IgD-negative memory B cell (primary cell): Measurements from ENCODE around the gene KCTD6. TPM values are rescaled to one million over a fixed set of nuclear protein-coding genes. Genes with fewer than 3 reads are reported as not detected.
A peak's percentile ranks its signal among the peaks of the same experiment; 100 is the strongest.

Source experiments
- H3K27ac Mint-ChIP-seq, 3 donors: one replicate each; pipeline ENCODE4 v1.8.0; 2020 to 2022; ENCODE audit warnings: mild to moderate bottlenecking in 3 of 3, mixed read lengths in 3 of 3, moderate library complexity in 1 of 3
- H3K27me3 Mint-ChIP-seq: one replicate; pipeline ENCODE4 v1.8.0; 2021; ENCODE audit warnings: mixed read lengths
- H3K36me3 Mint-ChIP-seq: one replicate; pipeline ENCODE4 v1.8.0; 2020; ENCODE audit warnings: mild to moderate bottlenecking, mixed read lengths
- H3K4me1 Mint-ChIP-seq, 3 donors: one replicate each; pipeline ENCODE4 v1.8.0; 2020 to 2022; ENCODE audit warnings: mixed read lengths in 3 of 3, mild to moderate bottlenecking in 1 of 3
- H3K4me3 Mint-ChIP-seq, 4 donors: one replicate each; pipeline ENCODE4 v1.8.0; 2020 to 2022; ENCODE audit warnings: mild to moderate bottlenecking in 4 of 4, mixed read lengths in 4 of 4, moderate library complexity in 3 of 4
- H3K9me3 Mint-ChIP-seq, 3 donors: one replicate each; pipeline ENCODE4 v1.8.0; 2020 to 2021; ENCODE audit warnings: mixed read lengths in 3 of 3, mild to moderate bottlenecking in 1 of 3
- polyA plus RNA-seq: library from polyadenylated mRNA; unstranded; fragments of 300-500 nt; fragmentation: Illumina TruSeq; gene quantifications from one replicate; pipeline ENCODE4 v1.2.3, GENCODE V29; 2021

The KCTD6 gene
- polyA plus RNA-seq, 1 donor from 2014 or later, result 15.5 TPM

DNA sequence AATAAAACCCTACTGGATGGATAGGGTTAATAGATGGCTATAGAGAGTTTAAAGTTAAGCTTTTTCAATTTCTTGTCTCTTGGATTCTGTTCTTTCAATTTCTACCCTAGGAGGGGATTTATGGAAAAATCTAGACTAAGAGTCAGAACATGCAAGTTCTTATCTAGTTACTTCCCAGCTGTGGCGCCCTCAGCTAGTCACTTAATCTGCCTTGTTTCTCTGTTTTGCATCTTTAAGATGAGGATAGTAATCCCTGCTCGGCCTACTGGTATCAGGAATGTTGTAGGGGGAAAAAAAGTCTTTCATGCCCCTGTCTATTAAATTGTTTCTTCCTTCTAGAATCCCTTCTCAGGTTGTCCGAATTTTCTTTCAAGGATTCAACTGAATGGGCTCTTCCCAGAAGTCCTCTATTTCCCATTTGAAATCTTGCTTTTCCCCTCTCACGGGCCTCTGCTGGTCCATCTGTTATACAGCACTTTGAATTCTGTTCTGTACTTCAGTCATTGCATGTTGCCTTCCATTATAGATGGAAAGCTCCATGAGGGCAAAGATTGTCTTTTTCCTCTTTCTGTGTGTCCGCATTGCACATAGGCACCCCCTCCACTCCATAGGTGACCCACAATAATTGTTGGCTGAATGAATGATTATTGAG, 4.4 kb downstream of the KCTD6 start:
- H3K4me3 Mint-ChIP-seq, result peak overlapping the region in 2 of 4 donors; percentile 2 to 46

DNA sequence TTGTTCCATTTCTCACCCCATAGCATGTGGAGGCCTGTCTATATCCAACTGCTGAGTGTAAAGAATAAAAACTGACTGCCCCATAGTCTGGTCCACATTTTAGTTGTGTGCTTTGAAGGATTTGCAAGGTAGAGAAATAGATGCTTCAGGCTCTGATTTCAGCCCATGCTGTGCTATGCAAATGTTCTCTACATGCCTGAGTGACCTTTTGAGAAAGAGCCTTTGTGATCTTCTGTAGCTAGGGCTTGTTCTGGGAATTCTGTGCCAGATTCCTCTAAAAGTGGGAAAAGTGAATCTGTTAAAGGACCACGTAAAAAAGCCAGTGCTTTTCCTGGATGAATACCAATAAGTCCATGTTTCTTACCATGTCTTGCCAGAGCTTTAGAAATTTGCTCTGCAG, 5.2 kb downstream of the KCTD6 start:
- Mint-ChIP-seq H3K27ac (no peak overlapping the region), H3K9me3 (no peaks in the 10 kb centered on the region), H3K27me3 (no peaks in the 10 kb centered on the region), H3K36me3 (peaks cover 6% of the 10 kb centered on the region), H3K4me1 (peaks cover 35 to 42% (median 40%) of the 10 kb centered on the region in 3 donors), H3K4me3 (peak overlapping the region in 1 of 4 donors; percentile 2)

More for the DNA sequence above, 4.4 kb downstream of the KCTD6 start:
- H3K36me3 Mint-ChIP-seq, result peaks cover 4% of the 10 kb centered on the region
- H3K9me3 Mint-ChIP-seq, result no peaks in the 10 kb centered on the region
- peaks cover 37 to 44% (median 40%) of the 10 kb centered on the region in 3 donors for H3K4me1 Mint-ChIP-seq
- no peaks in the 10 kb centered on the region for H3K27me3 Mint-ChIP-seq
- H3K27ac Mint-ChIP-seq, result peak overlapping the region in 1 of 3 donors; percentile 18

DNA sequence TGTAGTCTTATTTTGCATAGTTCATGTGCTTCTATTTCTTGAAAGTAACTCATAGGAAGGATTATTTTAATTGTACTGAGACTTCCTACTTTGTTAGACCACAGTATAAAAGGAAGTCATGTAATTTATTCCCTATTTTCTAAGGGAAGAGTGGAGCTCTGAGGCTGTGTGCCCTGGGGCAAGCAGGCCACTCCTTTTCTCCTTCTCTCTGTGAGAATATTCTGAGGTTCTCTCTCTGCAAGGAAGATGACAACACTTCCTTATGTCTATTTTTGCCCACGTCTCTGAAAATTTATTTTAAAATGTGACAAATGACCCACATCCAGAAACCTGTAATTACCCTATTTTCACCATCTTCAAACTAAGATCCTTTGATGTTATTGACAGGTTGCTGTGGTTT, 11.0 kb downstream of the KCTD6 start:
- Mint-ChIP-seq H3K9me3 (no peaks in the 10 kb centered on the region), H3K4me3 (no peak overlapping the region), H3K36me3 (peaks cover 6% of the 10 kb centered on the region), H3K27ac (no peak overlapping the region), H3K27me3 (no peaks in the 10 kb centered on the region), H3K4me1 (peaks cover 4 to 5% (median 5%) of the 10 kb centered on the region in 3 donors)

DNA sequence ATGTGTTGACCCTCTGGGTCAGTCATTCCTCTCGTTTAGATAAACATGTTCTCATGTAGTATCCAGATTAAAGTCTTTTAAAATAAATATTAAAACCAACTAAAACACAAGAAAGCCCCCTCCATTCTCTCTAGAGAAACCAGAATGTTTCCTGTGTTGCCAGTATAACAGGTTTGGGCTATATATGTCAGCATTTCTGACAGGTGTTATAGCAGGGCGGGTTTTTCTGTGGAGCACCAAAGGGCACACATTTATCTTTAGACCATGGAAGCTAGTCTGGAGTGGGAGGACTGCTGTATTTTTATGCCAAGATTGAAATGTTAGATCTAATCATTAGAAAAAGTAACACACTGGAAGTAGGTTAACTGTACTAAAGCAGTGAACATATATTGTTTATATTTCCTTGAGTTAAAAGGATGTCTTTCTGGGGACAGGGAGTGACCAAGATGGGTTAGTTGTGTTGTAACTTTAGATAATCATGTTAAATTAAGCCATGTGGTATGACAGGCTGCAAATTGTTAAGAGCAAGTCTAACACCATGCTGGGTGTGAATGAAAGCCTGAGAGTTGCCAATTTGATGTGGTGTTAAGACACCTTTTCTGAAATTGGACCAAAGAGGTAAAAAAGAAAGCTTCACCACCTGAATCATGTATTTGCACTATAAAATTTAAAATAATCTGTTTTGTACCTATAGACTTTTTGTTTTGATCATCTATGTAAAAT, 15.6 kb downstream of the KCTD6 start:
- Mint-ChIP-seq H3K27ac (no peak overlapping the region), H3K27me3 (no peaks in the 10 kb centered on the region), H3K9me3 (no peaks in the 10 kb centered on the region), H3K4me1 (peaks cover 0 to 2% (median under 1%) of the 10 kb centered on the region in 3 donors), H3K36me3 (no peaks in the 10 kb centered on the region), H3K4me3 (no peak overlapping the region)

DNA sequence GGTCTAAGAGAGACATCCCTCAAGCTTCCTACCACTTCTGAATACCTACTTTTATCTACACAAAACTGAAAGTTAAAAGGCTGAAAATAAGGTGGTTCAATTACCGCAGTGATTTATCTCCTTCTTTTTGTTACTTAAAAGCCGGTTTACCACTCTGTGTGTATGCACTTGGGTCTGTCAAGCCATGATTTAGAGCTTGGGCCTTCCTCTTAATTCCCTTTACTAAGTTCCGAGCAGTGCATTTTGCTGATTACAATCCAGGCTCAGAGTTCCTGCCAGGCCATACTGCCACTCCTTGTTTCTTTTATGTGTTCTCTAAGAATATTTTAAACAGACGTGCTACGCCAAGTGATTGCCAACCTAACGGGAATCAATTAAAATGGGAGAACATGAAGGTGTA, 16.5 kb downstream of the KCTD6 start:
- no peaks in the 10 kb centered on the region for H3K27me3 Mint-ChIP-seq
- H3K4me3 Mint-ChIP-seq, result no peak overlapping the region
- H3K27ac Mint-ChIP-seq, result no peak overlapping the region
- no peaks in the 10 kb centered on the region for H3K36me3 Mint-ChIP-seq
- no peaks in the 10 kb centered on the region for H3K9me3 Mint-ChIP-seq
- H3K4me1 Mint-ChIP-seq, result peaks cover 0 to 2% (median 0%) of the 10 kb centered on the region in 3 donors

DNA sequence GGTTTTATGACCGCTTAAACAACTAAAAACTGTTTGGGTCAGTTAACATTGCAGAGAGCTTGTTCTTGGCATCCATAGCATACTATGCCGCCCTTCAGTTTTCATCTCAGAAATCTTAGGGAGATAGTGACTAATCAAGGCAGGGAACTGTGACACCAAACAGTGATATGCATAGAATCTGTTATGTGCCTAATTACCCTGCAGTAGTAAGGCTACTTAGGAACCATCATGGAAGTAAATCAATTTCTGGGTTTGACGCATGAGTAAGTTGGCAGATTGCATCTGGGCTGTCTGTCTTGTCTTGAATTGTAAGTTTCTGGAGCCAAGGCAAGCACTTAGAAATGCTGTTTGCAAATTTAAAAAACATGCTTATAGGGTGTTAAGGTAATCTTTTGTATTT, 22.5 kb downstream of the KCTD6 start:
- no peaks in the 10 kb centered on the region for H3K27me3 Mint-ChIP-seq
- no peaks in the 10 kb centered on the region for H3K36me3 Mint-ChIP-seq
- H3K4me1 Mint-ChIP-seq, result no peaks in the 10 kb centered on the region
- H3K27ac Mint-ChIP-seq, result no peak overlapping the region
- no peaks in the 10 kb centered on the region for H3K9me3 Mint-ChIP-seq
- no peak overlapping the region for H3K4me3 Mint-ChIP-seq

DNA sequence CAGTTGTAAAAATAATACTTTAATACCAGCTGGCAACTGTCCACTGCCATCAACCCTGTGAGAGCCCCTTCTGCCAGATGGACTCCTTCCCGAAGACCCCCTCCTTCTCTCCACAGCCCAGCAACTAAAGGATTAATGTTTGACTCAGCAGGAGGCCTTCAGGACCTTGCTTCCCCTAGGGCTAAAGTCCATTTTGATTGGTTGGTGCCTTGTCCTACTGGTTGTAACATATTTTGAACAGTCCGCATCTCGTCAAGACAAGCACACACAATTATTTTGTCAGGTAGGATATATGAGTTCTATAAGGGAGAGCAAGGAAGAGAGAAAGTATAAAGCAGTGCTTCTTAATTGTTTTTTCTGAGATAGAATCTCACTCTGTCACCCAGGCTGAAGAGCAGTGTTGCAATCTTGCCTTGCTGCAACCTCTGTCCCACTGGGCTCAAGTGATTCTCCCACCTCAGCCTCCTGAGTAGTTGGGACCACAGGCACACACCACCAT, 26.4 kb downstream of the KCTD6 start:
- Mint-ChIP-seq H3K9me3 (no peaks in the 10 kb centered on the region), H3K36me3 (no peaks in the 10 kb centered on the region), H3K4me3 (no peak overlapping the region), H3K4me1 (no peaks in the 10 kb centered on the region), H3K27ac (peak overlapping the region in 1 of 3 donors; percentile 2), H3K27me3 (no peaks in the 10 kb centered on the region)

DNA sequence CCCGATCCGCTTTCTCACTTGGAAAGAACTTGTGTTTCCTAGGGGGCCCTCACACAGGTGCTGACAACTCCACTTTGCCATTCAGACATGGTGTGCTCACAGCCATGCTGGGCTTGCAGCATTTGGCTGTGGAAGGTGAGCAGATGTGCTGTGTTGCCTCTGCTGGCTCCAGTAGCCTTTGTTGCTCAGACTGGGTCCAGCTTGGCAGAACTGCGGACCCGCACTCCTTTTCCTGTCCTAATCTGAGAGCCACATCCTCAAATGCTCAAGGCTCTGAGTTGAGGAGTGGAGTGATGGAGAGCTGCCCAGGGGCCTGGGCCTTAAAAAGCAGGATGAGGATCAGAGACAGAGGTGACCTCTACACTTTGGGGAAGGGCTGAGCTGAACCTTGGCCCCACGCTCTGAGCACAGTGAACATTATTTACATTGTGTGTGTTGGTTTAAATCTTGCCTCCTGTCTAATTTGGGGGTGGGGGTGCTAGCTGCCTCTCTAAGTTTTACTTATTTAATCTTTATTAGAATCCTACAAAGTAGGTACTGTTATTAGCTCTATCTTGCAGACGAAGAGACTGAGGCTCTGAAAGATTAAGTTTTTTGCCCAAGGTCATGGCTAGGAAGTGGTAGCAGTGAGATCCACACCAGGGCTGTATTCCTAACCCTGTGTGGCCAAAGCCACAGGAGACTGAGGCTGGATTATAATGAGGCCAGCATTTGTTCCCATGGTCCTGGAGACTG, 27.9 kb downstream of the KCTD6 start:
- Mint-ChIP-seq H3K36me3 (no peaks in the 10 kb centered on the region), H3K9me3 (no peaks in the 10 kb centered on the region), H3K4me1 (no peaks in the 10 kb centered on the region), H3K4me3 (no peak overlapping the region), H3K27ac (no peak overlapping the region), H3K27me3 (no peaks in the 10 kb centered on the region)

DNA sequence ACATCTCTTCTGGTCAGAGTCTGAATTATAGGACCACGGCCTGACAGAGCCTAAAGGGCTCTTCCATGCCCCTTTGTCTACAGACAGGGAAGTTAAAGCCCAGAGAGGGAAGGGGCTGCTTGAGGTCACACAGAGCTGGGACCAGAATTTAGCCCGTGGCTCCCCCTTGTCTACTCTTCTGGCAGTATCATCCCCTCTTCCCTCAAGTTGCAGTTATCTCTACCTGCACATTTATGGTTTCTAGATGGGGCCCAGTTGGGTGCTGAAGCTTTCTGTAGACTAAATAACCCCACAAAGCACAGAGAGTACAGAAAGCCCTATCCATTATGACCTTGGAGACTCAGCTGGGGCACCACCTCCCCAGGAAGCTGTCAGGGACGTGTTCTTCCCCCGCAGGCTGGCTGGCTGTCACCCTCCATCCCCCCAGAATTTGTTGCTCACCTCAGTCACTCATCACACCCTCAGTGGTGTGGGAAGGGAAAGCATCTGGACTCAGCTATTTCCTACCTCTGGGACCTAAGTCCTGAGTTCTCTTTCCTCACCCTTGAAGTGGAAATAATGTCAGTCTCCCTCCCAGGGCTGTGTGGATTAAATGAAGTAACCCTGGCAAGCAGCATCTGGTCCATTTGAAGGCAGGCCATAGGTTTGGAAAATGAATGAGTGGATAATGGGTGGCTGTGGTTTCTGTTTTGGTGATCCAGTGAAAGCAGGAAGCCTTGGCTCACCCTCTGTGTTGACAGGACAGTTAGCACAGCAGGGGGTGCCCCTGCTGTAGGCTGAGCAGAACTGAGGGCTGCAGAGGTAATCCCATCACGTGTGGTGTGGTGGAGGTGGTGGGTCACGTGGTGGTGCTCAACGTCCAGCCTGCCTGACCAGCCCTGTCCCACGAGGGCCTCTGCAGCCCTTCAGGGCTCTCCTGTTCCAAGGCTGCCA, 28.8 kb downstream of the KCTD6 start:
- no peak overlapping the region for H3K4me3 Mint-ChIP-seq
- no peaks in the 10 kb centered on the region for H3K36me3 Mint-ChIP-seq
- H3K4me1 Mint-ChIP-seq, result no peaks in the 10 kb centered on the region
- no peaks in the 10 kb centered on the region for H3K9me3 Mint-ChIP-seq
- H3K27ac Mint-ChIP-seq, result peak overlapping the region in 2 of 3 donors; percentile 28 to 67
- no peaks in the 10 kb centered on the region for H3K27me3 Mint-ChIP-seq

DNA sequence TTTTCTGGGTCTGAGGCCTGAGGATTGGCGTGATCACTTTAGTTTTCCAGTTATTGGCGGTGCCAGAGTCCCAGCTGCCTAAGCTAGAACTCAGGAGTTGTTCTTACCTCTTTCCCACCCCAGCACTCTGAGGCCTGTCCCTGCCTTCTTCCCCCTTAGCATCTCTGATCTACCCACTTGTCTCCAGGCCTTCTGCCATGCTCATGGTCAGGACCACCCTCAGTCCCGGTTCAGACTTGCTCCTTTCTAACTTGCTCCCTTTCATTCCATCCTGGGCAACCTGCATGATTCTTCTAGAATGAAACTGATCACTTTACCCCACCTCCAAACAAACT, 29.4 kb downstream of the KCTD6 start:
- no peak overlapping the region for H3K4me3 Mint-ChIP-seq
- H3K27ac Mint-ChIP-seq, result peak overlapping the region in 1 of 3 donors; percentile 67
- H3K9me3 Mint-ChIP-seq, result no peaks in the 10 kb centered on the region
- H3K4me1 Mint-ChIP-seq, result no peaks in the 10 kb centered on the region
- no peaks in the 10 kb centered on the region for H3K36me3 Mint-ChIP-seq
- no peaks in the 10 kb centered on the region for H3K27me3 Mint-ChIP-seq

DNA sequence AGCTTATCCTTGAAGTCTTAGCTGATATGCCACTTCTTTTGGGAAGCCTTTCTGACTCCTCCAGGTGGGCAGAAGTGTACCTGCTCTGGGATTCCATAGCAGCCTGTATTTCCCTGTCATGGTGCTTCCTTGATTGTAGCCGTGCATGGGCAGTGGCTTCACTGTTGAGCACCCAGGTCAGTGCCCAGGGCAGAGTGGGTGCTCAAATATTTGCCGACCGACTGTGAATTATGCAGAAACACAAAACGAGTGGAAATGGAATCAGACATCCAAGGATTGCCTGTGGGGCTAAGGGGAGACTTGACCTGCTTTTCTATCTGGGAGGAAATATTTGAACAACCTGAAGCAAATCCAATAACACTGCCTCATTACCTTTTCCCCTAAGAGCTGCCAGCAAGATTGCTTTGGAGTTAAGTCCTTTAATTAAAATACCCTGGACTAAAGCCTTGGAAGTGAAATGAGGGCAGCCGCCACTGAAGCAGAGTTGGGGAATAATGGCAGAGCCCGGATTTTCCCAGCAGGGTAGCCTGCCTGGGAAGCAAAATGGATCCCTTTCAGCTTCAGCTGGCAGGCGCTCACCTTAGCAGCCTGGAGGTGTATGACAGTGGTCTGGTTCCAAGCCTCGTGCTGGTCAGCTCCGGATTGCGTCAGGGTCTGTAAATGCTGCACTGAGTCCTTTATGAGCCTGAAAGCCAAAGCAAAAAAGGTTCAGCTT, 30.2 kb downstream of the KCTD6 start:
- H3K27ac Mint-ChIP-seq, result no peak overlapping the region
- no peak overlapping the region for H3K4me3 Mint-ChIP-seq
- H3K27me3 Mint-ChIP-seq, result no peaks in the 10 kb centered on the region
- H3K4me1 Mint-ChIP-seq, result no peaks in the 10 kb centered on the region
- no peaks in the 10 kb centered on the region for H3K9me3 Mint-ChIP-seq
- no peaks in the 10 kb centered on the region for H3K36me3 Mint-ChIP-seq

DNA sequence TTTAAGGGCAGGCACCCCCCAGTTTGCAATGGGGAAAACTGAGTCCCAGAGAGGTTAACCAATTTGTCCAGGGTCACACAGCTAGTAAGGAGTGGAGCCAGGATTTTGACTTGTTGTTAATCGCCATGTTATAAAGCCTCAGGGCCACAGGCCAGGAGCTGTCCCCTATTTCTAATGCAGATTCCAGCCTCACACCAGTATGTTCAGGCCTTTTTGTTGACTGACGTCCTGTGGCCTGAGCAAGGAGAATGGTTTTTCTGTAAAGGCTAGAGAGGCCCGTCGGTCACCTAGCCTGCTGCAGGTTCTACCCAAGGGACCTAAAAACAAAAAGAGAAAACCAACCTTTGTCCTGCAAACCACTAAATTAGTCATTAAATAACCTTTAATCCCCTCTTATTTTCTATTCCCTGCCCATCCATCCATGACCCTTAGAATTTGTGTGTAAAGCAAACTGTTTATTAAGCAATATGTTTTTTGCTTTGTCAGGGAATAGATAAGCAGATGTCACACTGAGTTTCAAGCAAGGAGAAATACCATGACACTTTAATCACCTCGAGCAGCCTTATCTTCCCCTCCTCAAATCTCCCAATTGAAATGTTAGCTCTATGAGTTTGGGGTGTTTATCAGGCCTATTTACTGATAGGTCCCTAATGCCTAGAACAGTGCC, 31.0 kb downstream of the KCTD6 start:
- H3K36me3 Mint-ChIP-seq, result no peaks in the 10 kb centered on the region
- no peaks in the 10 kb centered on the region for H3K9me3 Mint-ChIP-seq
- H3K4me1 Mint-ChIP-seq, result no peaks in the 10 kb centered on the region

DNA sequence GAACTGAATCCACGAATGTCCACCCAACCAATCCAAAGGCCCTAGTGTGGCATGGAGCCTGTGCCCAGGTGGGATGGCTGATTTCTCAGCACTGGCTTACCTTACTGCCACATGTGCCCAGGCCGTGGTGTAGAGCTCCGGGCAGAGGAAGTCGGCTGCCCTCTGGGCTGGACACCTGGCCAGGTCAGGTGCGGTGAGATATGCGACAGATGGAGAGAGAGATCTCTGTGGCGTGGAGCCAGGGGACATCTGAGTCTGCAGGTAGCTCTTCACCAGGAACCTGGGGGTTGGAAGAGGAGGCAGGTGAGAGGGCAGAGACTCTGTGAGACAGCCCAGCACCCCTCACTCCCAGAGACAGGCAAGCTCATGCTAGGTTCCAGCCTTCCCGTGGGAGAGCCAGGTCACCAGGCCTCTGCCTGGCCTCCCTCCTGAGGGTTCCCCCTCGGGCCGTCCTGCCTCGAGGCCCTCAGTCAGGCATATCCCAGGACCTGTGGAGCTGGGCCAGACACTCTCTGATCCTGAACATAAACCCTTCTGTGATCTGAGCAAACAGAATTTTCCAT, 32.5 kb downstream of the KCTD6 start:
- Mint-ChIP-seq H3K4me3 (no peak overlapping the region), H3K9me3 (no peaks in the 10 kb centered on the region), H3K27ac (no peak overlapping the region), H3K36me3 (no peaks in the 10 kb centered on the region), H3K4me1 (no peaks in the 10 kb centered on the region), H3K27me3 (no peaks in the 10 kb centered on the region)

More for the DNA sequence above, 31.0 kb downstream of the KCTD6 start:
- Mint-ChIP-seq H3K27ac (no peak overlapping the region), H3K4me3 (no peak overlapping the region), H3K27me3 (no peaks in the 10 kb centered on the region)
